Bronchial epithelial cell (primary cell): ENCODE results near the gene FHIT. TPM values are rescaled to one million over a fixed set of nuclear protein-coding genes. Genes with fewer than 3 reads are reported as not detected.

Experiments used
- DNase-seq: peaks from one replicate; pipeline ENCODE4 v3.0.0-alpha.2; 2010; ENCODE audit warnings: low read depth
- FAIRE-seq: peaks from 2 replicates; lab custom pipeline; 2011; peaks lifted over from hg19 to GRCh38; lab: Jason Lieb, UNC
- H3K27me3 ChIP-seq: 2 replicates; pipeline ENCODE4 v1.5.1; 2011; ENCODE audit warnings: low read length; ENCODE audit not compliant: control insufficient read depth, insufficient read depth
- H3K36me3 ChIP-seq: 2 replicates; pipeline ENCODE4 v1.5.1; 2011; ENCODE audit warnings: low read length; ENCODE audit not compliant: control insufficient read depth, insufficient read depth
- H3K4me3 ChIP-seq: 2 replicates; pipeline ENCODE4 v1.5.1; 2011; ENCODE audit warnings: mild to moderate bottlenecking, low read depth, low read length, control low read depth
- total RNA-seq: library from RNA; depleted of rRNA; stranded (reverse); fragments of >200 nt; gene quantifications from 2 replicates; pipeline ENCODE4 v1.2.1, GENCODE V29; 2014
- TF ChIP-seq, protein P1 (sequence below): IDR thresholded peaks from 2 replicates; pipeline ENCODE4 v1.5.1; 2011; ENCODE audit warnings: mild to moderate bottlenecking, moderate library complexity, low read length, control low read depth, inconsistent platforms; ENCODE audit not compliant: insufficient read depth, severe bottlenecking

FHIT gene
- total RNA-seq, 1 donor from 2014 or later: 1.6 TPM

DNA sequence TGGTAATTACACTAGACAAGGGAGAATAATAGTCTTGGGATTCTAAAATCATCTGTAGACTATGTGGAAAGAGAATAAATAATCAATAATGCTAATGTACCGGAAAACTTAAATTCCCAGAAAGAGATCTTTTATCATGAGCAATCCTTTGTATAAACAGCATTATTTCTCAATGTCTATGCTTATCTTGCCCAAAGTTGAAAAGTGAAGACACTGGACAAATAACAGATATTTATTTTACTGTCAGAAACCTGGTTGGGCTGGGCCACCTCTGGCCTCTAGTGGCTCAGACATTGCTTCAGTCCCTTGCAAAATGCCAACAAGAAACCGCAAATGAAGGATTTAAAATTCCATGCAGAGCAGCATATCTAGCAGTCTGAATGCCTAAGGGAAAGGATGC is 409.9 kb downstream of the FHIT start:
- FAIRE-seq (no peak), DNase-seq (no peak)
- Histone ChIP-seq H3K36me3 (no peaks in the 10 kb centered on the region), H3K4me3 (no peak overlapping the region), H3K27me3 (no peaks in the 10 kb centered on the region)
- TF ChIP-seq, protein P1, sequence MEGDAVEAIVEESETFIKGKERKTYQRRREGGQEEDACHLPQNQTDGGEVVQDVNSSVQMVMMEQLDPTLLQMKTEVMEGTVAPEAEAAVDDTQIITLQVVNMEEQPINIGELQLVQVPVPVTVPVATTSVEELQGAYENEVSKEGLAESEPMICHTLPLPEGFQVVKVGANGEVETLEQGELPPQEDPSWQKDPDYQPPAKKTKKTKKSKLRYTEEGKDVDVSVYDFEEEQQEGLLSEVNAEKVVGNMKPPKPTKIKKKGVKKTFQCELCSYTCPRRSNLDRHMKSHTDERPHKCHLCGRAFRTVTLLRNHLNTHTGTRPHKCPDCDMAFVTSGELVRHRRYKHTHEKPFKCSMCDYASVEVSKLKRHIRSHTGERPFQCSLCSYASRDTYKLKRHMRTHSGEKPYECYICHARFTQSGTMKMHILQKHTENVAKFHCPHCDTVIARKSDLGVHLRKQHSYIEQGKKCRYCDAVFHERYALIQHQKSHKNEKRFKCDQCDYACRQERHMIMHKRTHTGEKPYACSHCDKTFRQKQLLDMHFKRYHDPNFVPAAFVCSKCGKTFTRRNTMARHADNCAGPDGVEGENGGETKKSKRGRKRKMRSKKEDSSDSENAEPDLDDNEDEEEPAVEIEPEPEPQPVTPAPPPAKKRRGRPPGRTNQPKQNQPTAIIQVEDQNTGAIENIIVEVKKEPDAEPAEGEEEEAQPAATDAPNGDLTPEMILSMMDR: no peak

DNA sequence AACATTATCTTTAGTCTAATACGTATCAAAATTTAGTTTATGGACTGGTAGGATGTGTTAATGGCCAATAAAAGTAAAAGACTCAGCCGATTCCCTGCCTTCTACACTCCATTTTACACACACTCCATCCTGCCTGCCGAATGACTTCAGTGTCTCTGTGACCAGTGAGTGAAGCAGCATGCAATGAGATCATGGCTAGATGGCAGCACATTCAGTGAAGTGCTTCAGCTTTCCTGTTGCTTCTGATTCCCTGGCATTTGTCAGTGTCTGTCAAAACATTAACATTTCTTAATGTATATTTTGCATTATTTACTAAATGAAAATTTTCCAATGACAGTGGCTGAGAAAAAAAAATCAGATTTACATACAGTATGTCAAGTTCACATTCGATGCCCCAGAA is 412.0 kb downstream of the FHIT start:
- no peaks in the 10 kb centered on the region for H3K36me3 ChIP-seq
- TF ChIP-seq, protein P1: peak; percentile 1

DNA sequence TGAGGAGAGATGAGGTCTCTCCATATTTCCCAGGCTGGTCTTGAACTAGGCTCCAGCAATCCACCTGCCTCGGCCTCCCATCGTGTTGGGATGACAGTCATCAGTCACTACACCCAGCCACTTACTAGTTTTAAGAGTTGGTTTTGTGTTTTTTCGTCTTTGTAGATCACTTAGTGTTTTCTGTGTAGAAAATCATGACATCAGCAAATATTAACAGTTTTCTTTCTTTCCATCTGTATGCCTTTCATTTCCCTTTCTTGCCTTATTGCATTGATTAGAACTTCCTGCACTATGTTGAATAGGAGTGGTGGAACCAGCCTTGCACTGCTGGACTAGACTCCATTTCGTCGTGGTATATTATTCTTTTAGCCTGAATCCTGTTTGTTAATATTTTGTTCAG is 415.5 kb downstream of the FHIT start:
- FAIRE-seq (no peak), DNase-seq (no peak)
- Histone ChIP-seq H3K27me3 (no peaks in the 10 kb centered on the region), H3K4me3 (no peak overlapping the region), H3K36me3 (no peaks in the 10 kb centered on the region)
- TF ChIP-seq, protein P1: no peak

More for the DNA sequence above, 412.0 kb downstream of the FHIT start:
- DNase-seq (peak; percentile 9), FAIRE-seq (no peak)
- H3K27me3 ChIP-seq: no peaks in the 10 kb centered on the region
- no peak overlapping the region for H3K4me3 ChIP-seq

DNA sequence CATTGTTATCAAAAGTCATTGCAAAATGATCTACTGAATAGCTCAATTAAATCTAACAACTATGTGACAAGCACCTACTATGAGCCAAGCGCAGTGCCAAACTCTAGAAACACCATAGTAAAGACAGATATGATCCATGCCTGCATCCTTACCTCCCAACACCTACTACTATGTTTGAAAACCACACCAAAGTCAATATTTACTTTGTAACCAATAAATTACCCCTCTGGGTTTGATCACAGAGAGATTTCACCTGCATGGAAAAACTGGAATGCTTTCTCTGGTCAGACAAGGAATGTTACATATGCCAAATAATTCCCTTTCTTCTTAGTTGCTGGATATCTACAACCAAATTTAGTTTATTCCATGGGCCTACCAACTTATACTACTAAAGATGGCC is 422.2 kb downstream of the FHIT start:
- Histone ChIP-seq H3K4me3 (no peak overlapping the region), H3K27me3 (no peaks in the 10 kb centered on the region), H3K36me3 (no peaks in the 10 kb centered on the region)
- FAIRE-seq (no peak), DNase-seq (no peak)
- TF ChIP-seq, protein P1: no peak

DNA sequence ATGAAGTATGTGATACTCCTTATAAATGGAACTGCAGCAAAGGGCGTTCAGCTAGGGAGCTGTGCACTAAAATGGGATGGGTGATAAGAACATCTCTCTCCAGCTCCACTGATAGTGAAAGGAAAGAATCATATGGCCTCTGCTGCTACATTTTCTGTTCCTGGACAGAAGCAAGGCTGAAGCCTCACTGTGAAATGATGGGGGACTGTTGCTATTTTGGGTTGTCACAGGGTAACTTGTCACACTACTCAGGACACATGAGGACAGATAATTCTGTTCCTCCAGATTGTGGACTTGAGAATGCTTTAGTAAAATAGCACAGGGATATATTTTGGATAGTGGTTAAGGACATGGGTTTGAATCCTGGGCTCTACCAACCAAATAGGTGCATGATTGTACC is 423.6 kb downstream of the FHIT start:
- Histone ChIP-seq H3K4me3 (no peak overlapping the region), H3K27me3 (no peaks in the 10 kb centered on the region), H3K36me3 (no peaks in the 10 kb centered on the region)
- DNase-seq (no peak), FAIRE-seq (no peak)
- TF ChIP-seq, protein P1: no peak

DNA sequence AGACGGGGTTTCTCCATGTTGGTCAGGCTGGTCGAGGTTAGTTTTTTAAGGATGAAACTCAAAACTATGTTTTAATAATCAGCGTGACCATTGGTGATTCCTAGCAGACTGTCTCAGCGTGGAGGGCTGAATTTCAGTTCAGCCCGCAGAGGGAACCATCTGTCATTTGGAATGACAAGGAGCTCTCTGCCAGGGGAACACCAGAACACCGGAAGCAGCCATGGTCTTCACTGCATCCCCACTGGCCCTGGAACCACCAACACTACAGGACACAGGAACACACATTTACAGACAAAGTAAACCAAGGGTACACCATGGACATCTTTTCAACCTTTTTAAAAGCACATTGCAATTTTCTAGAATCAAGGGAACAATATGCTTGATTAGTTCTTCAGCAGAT is 424.7 kb downstream of the FHIT start:
- TF ChIP-seq, protein P1: no peak
- FAIRE-seq (no peak), DNase-seq (no peak)
- H3K4me3 ChIP-seq: no peak overlapping the region
- H3K36me3 ChIP-seq: no peaks in the 10 kb centered on the region
- no peaks in the 10 kb centered on the region for H3K27me3 ChIP-seq
